Activated B cell treated with CpG ODN at 0.5 μM for 24 hours (primary cell): ENCODE measurements around the gene ESYT2. TPM values are rescaled to one million over a fixed set of nuclear protein-coding genes. Genes with fewer than 3 reads are reported as not detected.

Experiments
- ATAC-seq: fragments of 200-7000 bp; cut with Tn5 transposase; one replicate; pipeline ENCODE4 v1.10.0; 2021; ENCODE audit warnings: low read depth, mild to moderate bottlenecking, moderate library complexity
- CTCF ChIA-PET: fragments of 350-600 bp; sonication (Branson Sonifier 250); formaldehyde crosslinking; loops from one replicate; lab custom pipeline; 2021; ENCODE audit warnings: antibody characterized with exemption; lab: Charles Lee
- POLR2A ChIA-PET: fragments of 350-600 bp; sonication (Branson Sonifier 250); formaldehyde crosslinking; loops from one replicate; lab custom pipeline; 2021; ENCODE audit warnings: antibody characterized with exemption; lab: Charles Lee
- DNase-seq: peaks from one replicate; pipeline ENCODE4 v3.0.0; 2022
- H3K27ac Mint-ChIP-seq: one replicate; pipeline ENCODE4 v1.8.0; 2020; ENCODE audit warnings: mixed read lengths
- H3K27me3 Mint-ChIP-seq: one replicate; pipeline ENCODE4 v1.8.0; 2021; ENCODE audit warnings: mixed read lengths
- H3K36me3 Mint-ChIP-seq: one replicate; pipeline ENCODE4 v1.8.0; 2021; ENCODE audit warnings: low read depth, mixed read lengths
- H3K4me1 Mint-ChIP-seq: one replicate; pipeline ENCODE4 v1.8.0; 2021; ENCODE audit warnings: mixed read lengths
- H3K4me3 Mint-ChIP-seq: one replicate; pipeline ENCODE4 v1.8.0; 2020; ENCODE audit warnings: mild to moderate bottlenecking, mixed read lengths
- H3K9me3 Mint-ChIP-seq: one replicate; pipeline ENCODE4 v1.8.0; 2020; ENCODE audit warnings: mixed read lengths
- intact Hi-C: fragments of 100-400 bp; cut with micrococcal nuclease; formaldehyde crosslinking; loops from one replicate; pipeline ENCODE4 v1.15.1; 2024
- total RNA-seq: library from RNA; stranded (reverse); gene quantifications from 2 replicates; pipeline ENCODE4 v1.2.3, GENCODE V29; 2022
- TF ChIP-seq, protein P1 (sequence below): fragments of 200-600 bp; IDR thresholded peaks from one replicate; pipeline ENCODE4 v1.8.0; 2022; ENCODE audit warnings: antibody characterized with exemption, mild to moderate bottlenecking

The ESYT2 gene
- total RNA-seq, 1 donor from 2014 or later: 21.3 TPM

DNA sequence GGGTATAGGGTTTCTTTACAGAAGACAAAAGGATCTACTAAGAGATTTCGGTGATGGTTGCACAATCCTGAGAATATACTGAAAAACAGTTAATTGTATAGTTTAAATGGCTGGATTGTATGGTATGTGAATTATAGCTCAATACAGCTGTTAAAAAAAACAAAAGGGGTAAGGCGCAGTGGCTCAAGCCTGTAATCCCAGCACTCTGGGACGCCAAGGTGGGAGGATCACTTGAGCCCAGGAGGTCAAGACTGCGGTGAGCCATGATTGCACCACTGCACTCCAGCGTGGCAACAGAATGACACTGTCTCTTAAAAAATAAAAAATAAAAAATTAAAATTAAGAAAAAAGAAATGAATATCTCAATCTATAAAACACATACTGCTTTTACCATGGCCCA is 18.5 kb downstream of the ESYT2 start:
- ATAC-seq (no peak), DNase-seq (no peak)
- Mint-ChIP-seq H3K4me1 (peaks cover 48% of the 10 kb centered on the region), H3K36me3 (peaks cover 13% of the 10 kb centered on the region), H3K4me3 (no peak overlapping the region), H3K27ac (no peak overlapping the region), H3K27me3 (no peaks in the 10 kb centered on the region), H3K9me3 (no peaks in the 10 kb centered on the region)
- POLR2A ChIA-PET: interaction anchor here (1.0 to 1.1 kb wide), 2 partner anchors 18 to 19 kb away, joined by 3 to 4 read pairs; no protein-coding TSS in a partner anchor
- CTCF ChIA-PET: no interaction called here
- intact Hi-C loops: no loop called here
- TF ChIP-seq, protein P1, sequence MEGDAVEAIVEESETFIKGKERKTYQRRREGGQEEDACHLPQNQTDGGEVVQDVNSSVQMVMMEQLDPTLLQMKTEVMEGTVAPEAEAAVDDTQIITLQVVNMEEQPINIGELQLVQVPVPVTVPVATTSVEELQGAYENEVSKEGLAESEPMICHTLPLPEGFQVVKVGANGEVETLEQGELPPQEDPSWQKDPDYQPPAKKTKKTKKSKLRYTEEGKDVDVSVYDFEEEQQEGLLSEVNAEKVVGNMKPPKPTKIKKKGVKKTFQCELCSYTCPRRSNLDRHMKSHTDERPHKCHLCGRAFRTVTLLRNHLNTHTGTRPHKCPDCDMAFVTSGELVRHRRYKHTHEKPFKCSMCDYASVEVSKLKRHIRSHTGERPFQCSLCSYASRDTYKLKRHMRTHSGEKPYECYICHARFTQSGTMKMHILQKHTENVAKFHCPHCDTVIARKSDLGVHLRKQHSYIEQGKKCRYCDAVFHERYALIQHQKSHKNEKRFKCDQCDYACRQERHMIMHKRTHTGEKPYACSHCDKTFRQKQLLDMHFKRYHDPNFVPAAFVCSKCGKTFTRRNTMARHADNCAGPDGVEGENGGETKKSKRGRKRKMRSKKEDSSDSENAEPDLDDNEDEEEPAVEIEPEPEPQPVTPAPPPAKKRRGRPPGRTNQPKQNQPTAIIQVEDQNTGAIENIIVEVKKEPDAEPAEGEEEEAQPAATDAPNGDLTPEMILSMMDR: no peak

DNA sequence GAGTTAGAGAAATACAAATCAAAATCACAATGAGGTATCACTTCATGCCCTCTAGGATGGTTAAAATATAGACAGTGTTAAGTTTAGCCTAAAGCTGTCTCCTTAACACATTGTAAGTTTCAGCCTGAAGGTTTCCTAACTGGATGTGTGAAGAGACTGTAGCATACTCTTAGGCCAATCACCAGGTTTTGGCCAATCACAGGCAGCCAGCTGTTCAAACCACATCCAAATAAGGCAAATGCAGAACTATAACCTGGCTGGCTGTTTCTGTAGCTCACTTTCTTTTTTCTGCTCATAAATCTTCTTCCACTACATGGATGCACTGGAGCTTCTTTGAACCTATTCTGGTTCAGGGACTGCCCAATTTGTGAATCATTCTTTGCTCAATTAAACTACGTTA is 19.7 kb downstream of the ESYT2 start:
- ChIA-PET POLR2A (no interaction called here), CTCF (no interaction called here)
- no peaks in the 10 kb centered on the region for H3K9me3 Mint-ChIP-seq
- H3K36me3 Mint-ChIP-seq: peaks cover 23% of the 10 kb centered on the region
- TF ChIP-seq, protein P1: no peak
- DNase-seq (no peak), ATAC-seq (peak; percentile 71)
- no peak overlapping the region for H3K4me3 Mint-ChIP-seq
- intact Hi-C loops: no loop called here
- H3K27me3 Mint-ChIP-seq: no peaks in the 10 kb centered on the region
- H3K27ac Mint-ChIP-seq: peak overlapping the region; percentile 63
- H3K4me1 Mint-ChIP-seq: peaks cover 36% of the 10 kb centered on the region

DNA sequence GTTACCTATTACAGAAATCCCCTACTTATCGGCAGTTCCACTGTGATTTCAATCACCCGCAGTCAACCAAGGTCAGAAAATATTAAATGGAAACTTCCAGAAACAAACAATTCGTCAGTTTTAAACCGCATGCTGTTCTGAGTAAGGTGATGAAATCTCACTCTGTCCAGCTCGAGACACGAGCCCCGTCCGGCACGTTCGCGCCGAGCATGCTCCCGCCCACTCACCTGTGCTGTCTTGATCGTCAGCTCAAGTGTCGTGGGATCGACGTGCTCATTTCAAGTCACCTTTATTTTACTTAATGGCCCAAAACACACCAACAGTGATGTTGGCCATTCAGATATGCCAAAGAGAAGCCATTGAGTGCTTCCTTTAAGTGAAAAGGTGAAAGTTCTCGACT is 21.2 kb downstream of the ESYT2 start:
- DNase-seq: no peak
- TF ChIP-seq, protein P1: no peak
- Mint-ChIP-seq H3K9me3 (no peaks in the 10 kb centered on the region), H3K27ac (no peak overlapping the region), H3K4me3 (no peak overlapping the region), H3K4me1 (peaks cover 30% of the 10 kb centered on the region), H3K36me3 (peaks cover 27% of the 10 kb centered on the region), H3K27me3 (no peaks in the 10 kb centered on the region)
- CTCF ChIA-PET: no interaction called here
- POLR2A ChIA-PET: no interaction called here
- intact Hi-C loops: no loop called here
- no peak for ATAC-seq

DNA sequence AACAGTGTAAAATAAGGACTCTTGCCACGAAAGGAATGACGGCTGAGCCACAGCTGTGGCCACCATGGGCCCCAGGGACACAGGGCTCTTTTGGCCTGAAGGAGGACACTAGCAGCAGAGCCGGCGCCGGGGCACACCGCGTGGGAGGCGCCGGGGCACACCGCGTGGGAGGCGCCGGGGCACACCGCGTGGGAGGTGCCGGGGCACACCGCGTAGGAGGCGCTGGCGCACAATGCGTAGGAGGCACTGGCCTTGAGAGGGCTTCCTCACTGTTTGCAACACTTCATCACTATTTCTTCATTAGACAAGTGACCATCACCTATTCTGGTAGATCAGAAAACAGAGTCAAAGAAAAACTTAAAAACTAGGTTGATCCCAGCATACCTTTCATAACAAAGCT is 23.4 kb downstream of the ESYT2 start:
- Mint-ChIP-seq H3K9me3 (no peaks in the 10 kb centered on the region), H3K36me3 (peaks cover 29% of the 10 kb centered on the region), H3K4me1 (peaks cover 18% of the 10 kb centered on the region), H3K27me3 (no peaks in the 10 kb centered on the region), H3K4me3 (no peak overlapping the region), H3K27ac (no peak overlapping the region)
- TF ChIP-seq, protein P1: no peak
- intact Hi-C loops: no loop called here
- DNase-seq: no peak
- POLR2A ChIA-PET: interaction anchor here (0.6 kb wide), 1 partner anchor 92 kb away, joined by 6 read pairs; no protein-coding TSS in a partner anchor
- ATAC-seq: no peak
- CTCF ChIA-PET: no interaction called here

DNA sequence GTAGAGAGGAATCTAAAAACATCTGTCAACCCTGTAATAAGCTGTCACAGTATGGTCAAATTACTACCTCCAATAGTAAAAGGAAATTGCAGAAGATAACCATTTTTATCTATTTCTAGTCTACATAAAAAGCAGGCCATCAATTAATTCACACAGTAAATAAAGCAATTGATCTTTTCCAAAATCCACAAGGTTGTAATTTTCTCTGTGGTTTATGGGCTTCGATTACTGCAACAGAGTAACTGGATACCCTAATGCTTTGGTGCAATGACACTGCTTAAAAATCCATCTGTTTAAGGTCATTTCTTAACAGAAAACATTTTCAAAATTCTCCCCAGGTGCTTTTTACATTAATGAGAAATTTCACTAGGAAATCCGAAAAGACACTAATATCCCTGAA is 23.9 kb downstream of the ESYT2 start:
- DNase-seq: no peak
- Mint-ChIP-seq H3K27me3 (no peaks in the 10 kb centered on the region), H3K27ac (no peak overlapping the region), H3K4me3 (no peak overlapping the region), H3K36me3 (peaks cover 29% of the 10 kb centered on the region), H3K9me3 (no peaks in the 10 kb centered on the region), H3K4me1 (peaks cover 14% of the 10 kb centered on the region)
- intact Hi-C loops: no loop called here
- TF ChIP-seq, protein P1: no peak
- CTCF ChIA-PET: no interaction called here
- POLR2A ChIA-PET: no interaction called here
- no peak for ATAC-seq
